MM.1S (cell line): ENCODE data around the gene NUMBL.
"Not testable (repeated sequence)": the region's sequence is repeated elsewhere in the genome, so short reads cannot be mapped to it uniquely, and the experiment has no call there.

Source experiments
- DNase-seq: peaks from one replicate; pipeline ENCODE4 v3.0.0-alpha.2; 2015
- H2AFZ ChIP-seq: fragments of 300-600 bp; sonication (generic); 2 replicates; pipeline ENCODE4 v1.6.0; 2016; ENCODE audit warnings: antibody characterized with exemption, low read length
- H3F3A ChIP-seq: fragments of 300-600 bp; sonication (generic); 2 replicates; pipeline ENCODE4 v1.6.1; 2016; ENCODE audit warnings: mild to moderate bottlenecking, antibody characterized with exemption, low read length, moderate library complexity, mixed read lengths; ENCODE audit not compliant: insufficient read depth
- H3K27ac ChIP-seq: fragments of 300-600 bp; sonication (generic); 2 replicates; pipeline ENCODE4 v1.5.1; 2016; ENCODE audit warnings: mild to moderate bottlenecking, low read length
- H3K27me3 ChIP-seq: fragments of 300-600 bp; sonication (generic); replicated peaks from 2 replicates; pipeline ENCODE4 v1.6.0; 2016; ENCODE audit warnings: low read length; ENCODE audit not compliant: insufficient read depth
- H3K36me3 ChIP-seq: fragments of 300-600 bp; sonication (generic); replicated peaks from 2 replicates; pipeline ENCODE4 v1.6.1; 2016; ENCODE audit warnings: mild to moderate bottlenecking, low read length, mixed read lengths; ENCODE audit not compliant: insufficient read depth
- H3K4me1 ChIP-seq: fragments of 300-600 bp; sonication (generic); 2 replicates; pipeline ENCODE4 v1.6.1; 2016; ENCODE audit warnings: low read length, mixed read lengths
- H3K4me2 ChIP-seq: fragments of 300-600 bp; sonication (generic); 2 replicates; pipeline ENCODE4 v1.6.0; 2016; ENCODE audit warnings: low read depth, low read length
- H3K4me3 ChIP-seq: fragments of 300-600 bp; sonication (generic); 2 replicates; pipeline ENCODE4 v1.5.1; 2016; ENCODE audit warnings: low read length, mixed read lengths
- H3K79me2 ChIP-seq: fragments of 300-600 bp; sonication (generic); 2 replicates; pipeline ENCODE4 v1.6.1; 2016; ENCODE audit warnings: mixed run types, low read length, mixed read lengths
- H3K9ac ChIP-seq: fragments of 300-600 bp; sonication (generic); 2 replicates; pipeline ENCODE4 v1.6.1; 2016; ENCODE audit warnings: low read length, mixed read lengths
- H3K9me2 ChIP-seq: fragments of 300-600 bp; sonication (generic); replicated peaks from 2 replicates; pipeline ENCODE4 v1.6.1; 2016; ENCODE audit warnings: mild to moderate bottlenecking, low read length, mixed read lengths; ENCODE audit not compliant: insufficient read depth
- H3K9me3 ChIP-seq: fragments of 300-600 bp; sonication (generic); replicated peaks from 2 replicates; pipeline ENCODE4 v1.6.1; 2016; ENCODE audit warnings: mild to moderate bottlenecking, low read length, mixed read lengths; ENCODE audit not compliant: insufficient read depth
- H4K20me1 ChIP-seq: fragments of 300-600 bp; sonication (generic); 2 replicates; pipeline ENCODE4 v1.6.1; 2016; ENCODE audit warnings: mild to moderate bottlenecking, low read length, moderate library complexity, mixed read lengths; ENCODE audit not compliant: insufficient read depth
- CTCF ChIP-seq: fragments of 300-600 bp; sonication (generic); IDR thresholded peaks from 2 replicates; pipeline ENCODE4 v1.5.1; 2016; ENCODE audit warnings: antibody characterized with exemption, low read length, mixed read lengths
- EZH2 ChIP-seq: fragments of 300-600 bp; sonication (generic); optimal IDR thresholded peaks from 2 replicates; pipeline ENCODE3; 2017; ENCODE audit warnings: low read depth, mild to moderate bottlenecking, antibody characterized with exemption, low read length, mixed read lengths
- EZH2phosphoT487 ChIP-seq: fragments of 300-600 bp; sonication (generic); IDR thresholded peaks from 2 replicates; pipeline ENCODE4 v1.6.1; 2018; ENCODE audit warnings: antibody characterized with exemption, low read length

Gene NUMBL

GRCh38 chr19:40626918-40627317 lies 63.5 kb downstream of the NUMBL start:
- Histone ChIP-seq H3K9ac (no peak overlapping the region), H3K4me3 (no peak overlapping the region), H3K9me3 (no peaks in the 10 kb centered on the region), H2AFZ (no peak overlapping the region), H3K27ac (no peak overlapping the region), H3K36me3 (no peaks in the 10 kb centered on the region), H4K20me1 (no peaks in the 10 kb centered on the region), H3K4me1 (no peaks in the 10 kb centered on the region), H3F3A (no peaks in the 10 kb centered on the region), H3K9me2 (no peaks in the 10 kb centered on the region), H3K27me3 (no peaks in the 10 kb centered on the region), H3K79me2 (no peaks in the 10 kb centered on the region), H3K4me2 (no peak overlapping the region)
- TF ChIP-seq CTCF (no peak), EZH2phosphoT487 (no peak), EZH2 (no peak)
- no peak for DNase-seq

GRCh38 chr19:40625406-40626120 lies 64.9 kb downstream of the NUMBL start:
- no peaks in the 10 kb centered on the region for H3K4me1 ChIP-seq
- no peak overlapping the region for H3K27ac ChIP-seq
- no peaks in the 10 kb centered on the region for H3K9me3 ChIP-seq
- H3K27me3 ChIP-seq, result no peaks in the 10 kb centered on the region
- no peaks in the 10 kb centered on the region for H3K9me2 ChIP-seq
- H3K36me3 ChIP-seq, result no peaks in the 10 kb centered on the region
- H3K9ac ChIP-seq, result no peak overlapping the region
- no peak for DNase-seq
- TF ChIP-seq EZH2, result no peak
- no peak for TF ChIP-seq EZH2phosphoT487
- TF ChIP-seq CTCF, result no peak
- H3K4me3 ChIP-seq, result no peak overlapping the region
- no peak overlapping the region for H3K4me2 ChIP-seq
- no peaks in the 10 kb centered on the region for H4K20me1 ChIP-seq
- no peaks in the 10 kb centered on the region for H3F3A ChIP-seq
- no peaks in the 10 kb centered on the region for H3K79me2 ChIP-seq
- no peak overlapping the region for H2AFZ ChIP-seq

- H4K20me1 ChIP-seq, H3K9me3 ChIP-seq, H3K36me3 ChIP-seq, H3K4me1 ChIP-seq, DNase-seq, H3K9me2 ChIP-seq, H3K27me3 ChIP-seq, H3K79me2 ChIP-seq, H3K27ac ChIP-seq, H3K4me3 ChIP-seq, H3F3A ChIP-seq, H3K4me2 ChIP-seq, H3K9ac ChIP-seq, H2AFZ ChIP-seq: not testable (repeated sequence)
Observed at GRCh38 chr19:40624369-40625153, 65.9 kb downstream of the NUMBL start.
